Measurements from ENCODE around the gene UFSP2. TPM values are rescaled to one million over a fixed set of nuclear protein-coding genes. Genes with fewer than 3 reads are reported as not detected.

Gene UFSP2
- total and polyA plus RNA-seq, 2 experiments from 2014 or later, result 29.0 to 53.0 TPM

- TF ChIP-seq, protein P1, sequence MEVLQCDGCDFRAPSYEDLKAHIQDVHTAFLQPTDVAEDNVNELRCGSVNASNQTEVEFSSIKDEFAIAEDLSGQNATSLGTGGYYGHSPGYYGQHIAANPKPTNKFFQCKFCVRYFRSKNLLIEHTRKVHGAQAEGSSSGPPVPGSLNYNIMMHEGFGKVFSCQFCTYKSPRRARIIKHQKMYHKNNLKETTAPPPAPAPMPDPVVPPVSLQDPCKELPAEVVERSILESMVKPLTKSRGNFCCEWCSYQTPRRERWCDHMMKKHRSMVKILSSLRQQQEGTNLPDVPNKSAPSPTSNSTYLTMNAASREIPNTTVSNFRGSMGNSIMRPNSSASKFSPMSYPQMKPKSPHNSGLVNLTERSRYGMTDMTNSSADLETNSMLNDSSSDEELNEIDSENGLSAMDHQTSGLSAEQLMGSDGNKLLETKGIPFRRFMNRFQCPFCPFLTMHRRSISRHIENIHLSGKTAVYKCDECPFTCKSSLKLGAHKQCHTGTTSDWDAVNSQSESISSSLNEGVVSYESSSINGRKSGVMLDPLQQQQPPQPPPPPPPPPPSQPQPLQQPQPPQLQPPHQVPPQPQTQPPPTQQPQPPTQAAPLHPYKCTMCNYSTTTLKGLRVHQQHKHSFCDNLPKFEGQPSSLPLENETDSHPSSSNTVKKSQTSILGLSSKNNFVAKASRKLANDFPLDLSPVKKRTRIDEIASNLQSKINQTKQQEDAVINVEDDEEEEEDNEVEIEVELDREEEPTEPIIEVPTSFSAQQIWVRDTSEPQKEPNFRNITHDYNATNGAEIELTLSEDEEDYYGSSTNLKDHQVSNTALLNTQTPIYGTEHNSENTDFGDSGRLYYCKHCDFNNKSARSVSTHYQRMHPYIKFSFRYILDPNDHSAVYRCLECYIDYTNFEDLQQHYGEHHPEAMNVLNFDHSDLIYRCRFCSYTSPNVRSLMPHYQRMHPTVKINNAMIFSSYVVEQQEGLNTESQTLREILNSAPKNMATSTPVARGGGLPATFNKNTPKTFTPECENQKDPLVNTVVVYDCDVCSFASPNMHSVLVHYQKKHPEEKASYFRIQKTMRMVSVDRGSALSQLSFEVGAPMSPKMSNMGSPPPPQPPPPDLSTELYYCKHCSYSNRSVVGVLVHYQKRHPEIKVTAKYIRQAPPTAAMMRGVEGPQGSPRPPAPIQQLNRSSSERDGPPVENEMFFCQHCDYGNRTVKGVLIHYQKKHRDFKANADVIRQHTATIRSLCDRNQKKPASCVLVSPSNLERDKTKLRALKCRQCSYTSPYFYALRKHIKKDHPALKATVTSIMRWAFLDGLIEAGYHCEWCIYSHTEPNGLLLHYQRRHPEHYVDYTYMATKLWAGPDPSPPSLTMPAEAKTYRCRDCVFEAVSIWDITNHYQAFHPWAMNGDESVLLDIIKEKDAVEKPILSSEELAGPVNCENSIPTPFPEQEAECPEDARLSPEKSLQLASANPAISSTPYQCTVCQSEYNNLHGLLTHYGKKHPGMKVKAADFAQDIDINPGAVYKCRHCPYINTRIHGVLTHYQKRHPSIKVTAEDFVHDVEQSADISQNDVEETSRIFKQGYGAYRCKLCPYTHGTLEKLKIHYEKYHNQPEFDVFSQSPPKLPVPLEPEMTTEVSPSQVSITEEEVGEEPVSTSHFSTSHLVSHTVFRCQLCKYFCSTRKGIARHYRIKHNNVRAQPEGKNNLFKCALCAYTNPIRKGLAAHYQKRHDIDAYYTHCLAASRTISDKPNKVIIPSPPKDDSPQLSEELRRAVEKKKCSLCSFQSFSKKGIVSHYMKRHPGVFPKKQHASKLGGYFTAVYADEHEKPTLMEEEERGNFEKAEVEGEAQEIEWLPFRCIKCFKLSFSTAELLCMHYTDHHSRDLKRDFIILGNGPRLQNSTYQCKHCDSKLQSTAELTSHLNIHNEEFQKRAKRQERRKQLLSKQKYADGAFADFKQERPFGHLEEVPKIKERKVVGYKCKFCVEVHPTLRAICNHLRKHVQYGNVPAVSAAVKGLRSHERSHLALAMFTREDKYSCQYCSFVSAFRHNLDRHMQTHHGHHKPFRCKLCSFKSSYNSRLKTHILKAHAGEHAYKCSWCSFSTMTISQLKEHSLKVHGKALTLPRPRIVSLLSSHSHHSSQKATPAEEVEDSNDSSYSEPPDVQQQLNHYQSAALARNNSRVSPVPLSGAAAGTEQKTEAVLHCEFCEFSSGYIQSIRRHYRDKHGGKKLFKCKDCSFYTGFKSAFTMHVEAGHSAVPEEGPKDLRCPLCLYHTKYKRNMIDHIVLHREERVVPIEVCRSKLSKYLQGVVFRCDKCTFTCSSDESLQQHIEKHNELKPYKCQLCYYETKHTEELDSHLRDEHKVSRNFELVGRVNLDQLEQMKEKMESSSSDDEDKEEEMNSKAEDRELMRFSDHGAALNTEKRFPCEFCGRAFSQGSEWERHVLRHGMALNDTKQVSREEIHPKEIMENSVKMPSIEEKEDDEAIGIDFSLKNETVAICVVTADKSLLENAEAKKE (CRISPR knock-in tag; IDR thresholded peaks at IDR 0.05), result no peak
- TF ChIP-seq ETS1 (IDR thresholded peaks at IDR 0.05), result no peak
- no peak for TF ChIP-seq STAT1 (IDR thresholded peaks at IDR 0.05; ENCODE audit: unreplicated experiment)
- TF ChIP-seq ZNF114 (CRISPR knock-in tag; IDR thresholded peaks at IDR 0.05), result no peak
- TF ChIP-seq CREB1 (CRISPR knock-in tag; IDR thresholded peaks at IDR 0.05; ENCODE audit: low read depth), result no peak
- no peak for TF ChIP-seq ZNF331 (CRISPR knock-in tag; IDR thresholded peaks at IDR 0.05; ENCODE audit: low read depth)
Measured at GRCh38 chr4:185398618-185399017, 27.1 kb downstream of the UFSP2 start (continued).

DNA sequence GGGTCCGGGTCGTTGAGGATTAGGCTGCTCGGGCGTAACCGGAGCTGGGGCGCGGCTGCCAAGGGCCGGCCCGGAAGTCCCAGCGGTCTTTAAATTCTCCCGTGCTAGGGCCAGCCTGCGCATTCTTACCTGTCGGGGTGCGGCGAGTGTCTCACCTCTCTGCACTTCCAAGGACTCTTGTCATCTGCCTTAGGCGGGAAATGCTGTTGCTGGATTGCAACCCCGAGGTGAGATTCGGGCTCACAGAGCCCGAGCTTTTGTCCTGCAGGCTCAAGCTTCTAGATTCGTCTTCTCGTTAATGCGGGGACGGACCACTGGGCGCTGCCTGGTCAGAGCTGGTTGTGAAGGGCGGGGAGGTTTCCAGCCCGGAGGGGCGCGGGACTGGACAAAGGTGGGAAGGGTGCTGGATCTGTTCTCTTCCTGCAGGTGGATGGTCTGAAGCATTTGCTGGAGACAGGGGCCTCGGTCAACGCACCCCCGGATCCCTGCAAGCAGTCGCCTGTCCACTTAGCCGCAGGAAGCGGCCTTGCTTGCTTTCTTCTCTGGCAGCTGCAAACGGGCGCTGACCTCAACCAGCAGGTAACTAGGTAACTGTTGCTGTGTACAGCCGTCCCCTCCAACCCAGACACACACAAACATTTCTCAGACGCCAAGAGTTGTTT lies 28.9 kb downstream of the UFSP2 start, which contains the start of gene ANKRD37:
Gene ANKRD37, plus strand, starts transcription at position 118 of the 662 bp plus-strand sequence. Its CDS starts 83 bp downstream, at position 201.
- Histone ChIP-seq H3F3A (replicated peaks; ENCODE audit: low read depth) (peaks cover 4% of the 10 kb centered on the region; the same call in 1 of the 2 replicates), H3K36me3 (ENCODE audit: insufficient read depth) (no peaks in the 10 kb centered on the region), H3K79me2 (replicated peaks; ENCODE audit: insufficient read depth) (no peaks in the 10 kb centered on the region), H3K4me2 (peak within 1 kb of the TSS; percentile 94), H3K4me1 (ENCODE audit: insufficient read depth) (no peaks in the 10 kb centered on the region; the same call in 1 of the 2 replicates), H4K20me1 (replicated peaks; ENCODE audit: insufficient read depth) (no peaks in the 10 kb centered on the region), H3K9me2 (ENCODE audit: insufficient read depth) (no peaks in the 10 kb centered on the region), H3K27me3 (ENCODE audit: insufficient read depth) (peaks cover 9% of the 10 kb centered on the region), H3K4me3 (peak within 1 kb of the TSS; percentile 71), H3K27ac (ENCODE audit: low read depth) (peak within 1 kb of the TSS; percentile 64; the same call in 1 of the 2 replicates), H2AFZ (peak within 1 kb of the TSS; percentile 88)
- H3K27me3 Mint-ChIP-seq (ENCODE audit: insufficient read depth, low read depth, poor library complexity), result peaks cover 2% of the 10 kb centered on the region
- DNase-seq (ENCODE audit: low spot score) (peak; percentile 93), ATAC-seq (peak; percentile 44)
- peaks cover 11% of the 10 kb centered on the region for H3K4me1 Mint-ChIP-seq
- peak within 1 kb of the TSS; percentile 91 for H3K27ac Mint-ChIP-seq
- peaks cover 4% of the 10 kb centered on the region; the same call in 1 of the 3 replicates for H3K36me3 Mint-ChIP-seq (ENCODE audit: low read depth)
- TF ChIP-seq STAT1 (IDR thresholded peaks at IDR 0.05; ENCODE audit: unreplicated experiment) (no peak), POLR2AphosphoS5 (IDR thresholded peaks at IDR 0.05; ENCODE audit: low read depth) (peak; percentile 53; the same call in 1 of the 2 replicates)
- TF ChIP-seq, protein P2, sequence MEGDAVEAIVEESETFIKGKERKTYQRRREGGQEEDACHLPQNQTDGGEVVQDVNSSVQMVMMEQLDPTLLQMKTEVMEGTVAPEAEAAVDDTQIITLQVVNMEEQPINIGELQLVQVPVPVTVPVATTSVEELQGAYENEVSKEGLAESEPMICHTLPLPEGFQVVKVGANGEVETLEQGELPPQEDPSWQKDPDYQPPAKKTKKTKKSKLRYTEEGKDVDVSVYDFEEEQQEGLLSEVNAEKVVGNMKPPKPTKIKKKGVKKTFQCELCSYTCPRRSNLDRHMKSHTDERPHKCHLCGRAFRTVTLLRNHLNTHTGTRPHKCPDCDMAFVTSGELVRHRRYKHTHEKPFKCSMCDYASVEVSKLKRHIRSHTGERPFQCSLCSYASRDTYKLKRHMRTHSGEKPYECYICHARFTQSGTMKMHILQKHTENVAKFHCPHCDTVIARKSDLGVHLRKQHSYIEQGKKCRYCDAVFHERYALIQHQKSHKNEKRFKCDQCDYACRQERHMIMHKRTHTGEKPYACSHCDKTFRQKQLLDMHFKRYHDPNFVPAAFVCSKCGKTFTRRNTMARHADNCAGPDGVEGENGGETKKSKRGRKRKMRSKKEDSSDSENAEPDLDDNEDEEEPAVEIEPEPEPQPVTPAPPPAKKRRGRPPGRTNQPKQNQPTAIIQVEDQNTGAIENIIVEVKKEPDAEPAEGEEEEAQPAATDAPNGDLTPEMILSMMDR (conservative IDR thresholded peaks at IDR 0.05; ENCODE audit: low read depth in 2 of 2), result 0 out of 4 replicates have a peak, but pooled peaks of 1 of the 2 experiments have one; percentile 10
- H3K9me3 Mint-ChIP-seq, result peaks cover 5% of the 10 kb centered on the region; the same call in 2 of the 3 replicates
- H3K4me3 Mint-ChIP-seq, result peak within 1 kb of the TSS; percentile 83
